ENCODE measurements around the gene FCSK. TPM values are rescaled to one million over a fixed set of nuclear protein-coding genes. Genes with fewer than 3 reads are reported as not detected.

FCSK gene
- total RNA-seq, 6 experiments from 2014 or later: 5.1 to 7.1 (median 6.1) TPM

GRCh38 chr16:70470927-70471341, 16.5 kb downstream of the FCSK start:
- no peaks in the 10 kb centered on the region; the same call in 1 of the 2 replicates for H3K4me1 Mint-ChIP-seq (ENCODE audit: low read depth)
- no peaks in the 10 kb centered on the region for H3K9me3 Mint-ChIP-seq

GRCh38 chr16:70472786-70473433, 18.5 kb downstream of the FCSK start:
- no peaks in the 10 kb centered on the region for H3K9me3 Mint-ChIP-seq
- no peak for TF ChIP-seq CTCF (IDR thresholded peaks at IDR 0.05)
- H3K27ac Mint-ChIP-seq: no peak overlapping the region
- H3K4me1 Mint-ChIP-seq (ENCODE audit: low read depth): peaks cover 20% of the 10 kb centered on the region
- H3K4me3 Mint-ChIP-seq: no peak overlapping the region
- no peak for DNase-seq
- peaks cover 6% of the 10 kb centered on the region; the same call in 1 of the 2 replicates for H3K27me3 Mint-ChIP-seq (ENCODE audit: insufficient read depth)
- no peaks in the 10 kb centered on the region; the same call in 1 of the 2 replicates for H3K36me3 Mint-ChIP-seq (ENCODE audit: low read depth)

More at GRCh38 chr16:70470927-70471341, 16.5 kb downstream of the FCSK start:
- TF ChIP-seq CTCF (IDR thresholded peaks at IDR 0.05): peak; percentile 75
- DNase-seq: no peak
- Mint-ChIP-seq H3K4me3 (no peak overlapping the region), H3K27me3 (ENCODE audit: insufficient read depth) (peaks cover 6% of the 10 kb centered on the region; the same call in 1 of the 2 replicates), H3K36me3 (ENCODE audit: low read depth) (no peaks in the 10 kb centered on the region), H3K27ac (no peak overlapping the region)

GRCh38 chr16:70473446-70474319, 19.3 kb downstream of the FCSK start:
- DNase-seq: no peak
- TF ChIP-seq CTCF (IDR thresholded peaks at IDR 0.05): no peak; the same call in 1 of the 2 replicates
- Mint-ChIP-seq H3K27me3 (ENCODE audit: insufficient read depth) (peaks cover 2% of the 10 kb centered on the region; the same call in 1 of the 2 replicates), H3K27ac (no peak overlapping the region; the same call in 1 of the 2 replicates), H3K4me3 (no peak overlapping the region), H3K9me3 (no peaks in the 10 kb centered on the region), H3K4me1 (ENCODE audit: low read depth) (peaks cover 20% of the 10 kb centered on the region), H3K36me3 (ENCODE audit: low read depth) (no peaks in the 10 kb centered on the region; the same call in 1 of the 2 replicates)

GRCh38 chr16:70474320-70475053, 20.1 kb downstream of the FCSK start:
- no peak overlapping the region for H3K27ac Mint-ChIP-seq
- H3K36me3 Mint-ChIP-seq (ENCODE audit: low read depth): no peaks in the 10 kb centered on the region; the same call in 1 of the 2 replicates
- H3K27me3 Mint-ChIP-seq (ENCODE audit: insufficient read depth): peaks cover 2% of the 10 kb centered on the region; the same call in 1 of the 2 replicates
- H3K4me3 Mint-ChIP-seq: no peak overlapping the region
- H3K9me3 Mint-ChIP-seq: no peaks in the 10 kb centered on the region
- peaks cover 20% of the 10 kb centered on the region for H3K4me1 Mint-ChIP-seq (ENCODE audit: low read depth)
- no peak for DNase-seq
- no peak for TF ChIP-seq CTCF (IDR thresholded peaks at IDR 0.05)
